ENCODE data around the gene LHFPL2.

Gene LHFPL2

DNA sequence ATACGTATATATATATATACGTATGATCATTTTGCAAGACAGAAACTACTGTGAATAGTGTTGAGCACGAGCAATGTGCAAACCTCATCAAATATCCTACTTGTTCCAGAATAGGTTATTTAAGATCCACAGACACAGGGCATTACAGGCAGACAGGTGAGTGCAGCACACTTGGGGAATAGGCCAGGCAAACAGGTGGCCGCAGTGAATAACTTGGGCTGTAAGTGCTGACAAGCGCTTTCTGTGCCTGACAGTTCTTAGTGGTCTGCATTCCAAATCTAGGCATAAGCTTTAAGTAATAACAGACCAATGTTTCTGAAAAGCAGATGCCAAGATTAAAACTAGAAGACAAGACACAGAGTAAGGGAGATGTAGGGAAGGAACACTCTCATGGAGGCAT lies 77.9 kb downstream of the LHFPL2 start:
- no peak for DNase-seq (ENCODE audit: low read depth in 2 of 2)

DNA sequence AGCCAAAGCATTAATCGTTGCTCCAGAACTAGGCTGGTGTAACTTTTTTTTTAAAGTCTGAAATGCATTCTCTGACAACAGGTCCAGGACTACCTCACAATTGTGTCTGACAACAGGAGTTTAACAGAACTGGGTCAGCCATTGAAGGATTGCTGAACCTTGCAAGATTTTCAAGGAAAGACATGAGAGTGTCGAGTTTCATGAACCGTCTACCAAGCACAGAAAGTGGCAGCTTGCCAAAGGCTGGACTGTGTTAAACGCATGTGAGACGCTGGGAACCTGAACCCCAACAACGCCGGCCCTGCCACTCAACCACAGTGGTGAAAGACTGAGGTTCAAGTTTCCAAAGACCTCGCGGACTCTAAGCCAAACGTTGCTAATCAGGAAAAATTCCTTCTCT lies 79.1 kb downstream of the LHFPL2 start:
- no peak for DNase-seq (ENCODE audit: low read depth in 2 of 2)

GRCh38 chr5:78568676-78569075 lies 79.9 kb downstream of the LHFPL2 start:
- DNase-seq (ENCODE audit: low read depth in 2 of 2), result no peak

- DNase-seq (ENCODE audit: low read depth in 2 of 2), result no peak
These were observed 80.4 kb downstream of the LHFPL2 start for GRCh38 chr5:78568212-78568611.

DNA sequence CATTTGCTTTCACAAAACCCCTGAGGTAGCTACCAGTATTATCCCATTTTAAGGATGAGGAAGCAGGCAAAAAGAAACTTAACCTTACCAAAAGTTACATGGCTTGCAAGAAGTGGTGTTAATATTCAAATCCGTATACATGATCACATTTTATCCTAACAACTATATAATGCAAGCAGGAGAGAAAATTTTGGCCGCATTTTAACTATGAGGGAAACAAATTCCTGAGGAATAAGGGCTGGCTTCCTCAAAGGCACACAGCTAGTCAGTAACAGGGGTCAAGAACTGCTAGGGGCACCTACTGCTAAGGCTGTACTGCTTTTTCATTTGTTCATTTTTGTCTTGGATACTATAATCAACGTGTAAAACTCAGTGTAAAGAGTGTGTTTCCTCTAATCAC lies 81.0 kb downstream of the LHFPL2 start:
- DNase-seq (ENCODE audit: low read depth in 2 of 2), result no peak

- DNase-seq (ENCODE audit: low read depth in 2 of 2), result no peak
These were observed 81.7 kb downstream of the LHFPL2 start for GRCh38 chr5:78566747-78567425.

- no peak for DNase-seq (ENCODE audit: low read depth in 2 of 2)
These were observed 83.2 kb downstream of the LHFPL2 start for GRCh38 chr5:78565395-78565794.

- no peak for DNase-seq (ENCODE audit: low read depth in 2 of 2)
These were observed 85.0 kb downstream of the LHFPL2 start for GRCh38 chr5:78563621-78564020.

DNA sequence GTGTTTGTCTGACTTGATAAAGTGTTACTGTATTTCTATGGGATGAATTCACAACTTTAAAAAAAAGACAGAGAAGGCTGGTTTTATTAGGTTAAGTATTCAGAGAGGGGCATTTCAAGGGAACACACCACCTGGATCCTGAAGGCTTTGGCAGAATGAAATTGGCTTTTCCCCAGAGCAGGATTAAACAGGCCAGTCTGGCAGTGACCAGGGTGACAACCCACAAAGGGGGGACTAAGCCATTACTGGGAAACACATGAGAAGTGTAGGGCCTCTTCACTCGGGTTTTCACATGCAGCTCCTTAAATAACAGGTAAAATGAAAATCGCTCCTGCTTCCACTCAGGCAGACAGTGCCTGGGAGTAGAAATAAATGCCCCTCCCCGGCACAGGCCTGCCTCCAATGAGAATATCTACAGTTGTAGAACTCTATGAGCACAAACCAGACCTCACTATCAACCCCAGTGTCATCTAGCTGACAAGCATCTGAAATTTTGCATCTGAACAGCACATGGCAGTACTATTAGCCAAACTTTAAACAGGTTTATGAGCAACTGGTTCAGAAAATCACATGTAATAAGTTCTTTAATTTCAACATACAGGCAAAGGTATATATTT lies 85.8 kb downstream of the LHFPL2 start:
- DNase-seq (ENCODE audit: low read depth in 2 of 2), result no peak

GRCh38 chr5:78562001-78562400 lies 86.6 kb downstream of the LHFPL2 start:
- DNase-seq (ENCODE audit: low read depth in 2 of 2), result no peak

DNA sequence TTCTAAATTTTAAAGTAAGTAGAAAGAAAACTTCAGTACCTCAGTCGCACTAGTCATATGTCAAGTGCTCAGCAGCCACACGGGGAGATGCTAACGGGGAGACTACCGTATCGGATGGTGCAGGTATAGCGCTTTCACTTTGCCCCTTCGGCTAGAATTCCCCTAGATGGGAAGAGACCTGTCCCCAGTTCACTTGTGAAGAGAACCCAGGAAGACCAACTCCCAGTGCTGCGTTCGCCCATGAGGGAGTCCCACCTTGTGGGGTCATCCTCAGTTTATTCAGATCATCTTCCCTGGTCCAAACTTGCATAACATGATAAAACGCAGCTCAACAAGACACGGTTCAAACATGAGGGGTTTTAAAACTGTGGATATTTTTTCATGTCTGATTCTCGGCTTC lies 87.3 kb downstream of the LHFPL2 start:
- no peak for DNase-seq (ENCODE audit: low read depth in 2 of 2)

DNA sequence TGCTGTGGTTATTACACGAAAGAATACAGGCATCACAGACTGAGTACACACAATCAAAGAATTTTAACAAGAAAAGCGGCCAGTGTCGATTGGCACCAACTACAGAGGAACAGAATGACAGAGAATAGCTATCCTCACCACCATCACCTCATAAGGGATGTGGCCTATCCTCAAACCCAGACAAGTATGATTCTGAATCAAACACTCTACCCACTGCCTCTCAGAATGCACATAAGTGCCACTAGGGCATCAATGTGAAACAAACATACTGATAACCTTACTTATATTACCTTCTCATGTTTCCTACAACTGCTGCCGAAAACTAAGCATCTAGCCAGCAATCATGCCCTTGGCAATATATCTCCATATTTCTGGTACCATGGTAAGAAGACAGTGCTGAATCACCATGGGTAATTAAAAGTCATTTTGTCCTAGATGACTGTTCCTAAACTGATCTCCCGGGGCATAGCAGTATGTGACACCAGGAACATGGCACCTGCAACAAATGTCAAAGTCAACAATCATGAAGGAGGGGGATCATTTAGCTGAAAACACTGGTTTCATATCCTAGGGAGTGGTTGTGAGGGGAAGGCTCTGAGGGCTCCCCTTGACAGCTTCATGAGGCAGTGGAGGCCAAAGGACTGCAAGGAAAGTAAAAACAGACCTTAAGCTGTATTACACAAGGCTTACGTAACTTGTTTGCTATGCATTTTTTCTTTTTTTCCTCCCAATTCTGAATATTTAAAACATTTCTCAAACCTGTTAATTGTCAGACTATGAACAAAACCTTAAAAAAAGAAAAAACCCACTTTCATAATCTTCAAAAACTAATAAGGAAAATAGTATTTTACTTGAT lies 88.3 kb downstream of the LHFPL2 start:
- no peak for DNase-seq (ENCODE audit: low read depth in 2 of 2)

DNA sequence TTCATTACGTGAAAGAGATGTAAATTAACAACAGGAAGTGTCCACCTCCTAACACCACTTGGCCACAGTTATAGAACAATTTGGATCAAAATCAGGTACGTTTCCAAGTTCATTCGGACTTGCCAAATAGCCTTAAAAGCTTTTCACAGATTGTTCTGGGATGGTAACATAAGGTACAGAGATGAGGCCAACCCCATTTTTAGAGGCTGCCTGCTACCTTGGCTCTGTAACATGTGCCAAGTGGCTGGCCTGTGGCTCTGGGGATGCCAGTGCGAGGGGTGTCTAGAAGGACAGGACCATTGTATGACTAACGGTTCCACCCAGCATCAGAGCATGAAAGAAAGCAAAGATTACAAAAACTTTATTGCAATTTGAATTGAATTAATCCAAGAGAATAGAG lies 91.0 kb downstream of the LHFPL2 start:
- no peak for DNase-seq (ENCODE audit: low read depth in 2 of 2)

DNA sequence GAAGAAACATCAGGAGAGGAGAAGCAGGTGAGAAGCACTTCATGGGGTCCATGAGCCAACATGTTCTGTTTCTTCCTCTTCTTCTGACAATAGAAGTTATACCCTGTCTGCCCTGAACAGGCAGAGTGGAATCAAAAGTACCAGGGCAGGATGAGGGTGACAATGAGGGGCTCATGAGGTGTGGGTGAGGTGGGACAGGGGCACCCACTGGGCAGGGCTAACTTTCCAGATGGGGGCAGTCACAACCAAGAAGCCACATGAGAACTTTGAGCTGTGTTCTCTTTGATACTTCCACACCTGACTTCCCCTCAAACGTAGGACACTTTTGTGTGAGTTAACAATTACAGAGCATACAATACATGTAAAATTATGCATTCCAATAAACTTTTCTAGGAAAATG lies 92.7 kb downstream of the LHFPL2 start:
- DNase-seq (ENCODE audit: low read depth in 2 of 2), result no peak

- no peak for DNase-seq (ENCODE audit: low read depth in 2 of 2)
These were observed 93.9 kb downstream of the LHFPL2 start for GRCh38 chr5:78554670-78555069.

GRCh38 chr5:78553580-78554353 lies 94.8 kb downstream of the LHFPL2 start:
- no peak for DNase-seq (ENCODE audit: low read depth in 2 of 2)

- no peak for DNase-seq (ENCODE audit: low read depth in 2 of 2)
These were observed 95.7 kb downstream of the LHFPL2 start for GRCh38 chr5:78552729-78553342.

DNA sequence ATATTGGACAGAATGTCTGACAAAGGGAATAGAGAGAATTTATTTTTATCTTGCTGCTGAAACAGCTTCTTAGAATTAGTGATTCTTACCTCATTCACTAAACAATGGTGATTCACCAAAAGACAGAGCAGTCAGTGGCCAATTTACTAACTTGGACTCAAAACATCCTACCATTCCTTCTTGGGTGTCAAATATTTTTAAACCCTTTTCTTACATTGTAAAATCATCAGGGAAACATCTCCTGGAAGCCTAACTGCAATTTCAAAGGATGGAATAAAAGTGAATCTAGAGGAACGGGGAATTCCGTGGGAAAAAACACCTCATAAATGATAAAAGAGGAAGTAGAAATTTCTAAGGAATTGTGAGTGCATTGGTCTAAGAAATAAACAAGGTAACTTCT lies 97.7 kb downstream of the LHFPL2 start:
- no peak for DNase-seq (ENCODE audit: low read depth in 2 of 2)

DNA sequence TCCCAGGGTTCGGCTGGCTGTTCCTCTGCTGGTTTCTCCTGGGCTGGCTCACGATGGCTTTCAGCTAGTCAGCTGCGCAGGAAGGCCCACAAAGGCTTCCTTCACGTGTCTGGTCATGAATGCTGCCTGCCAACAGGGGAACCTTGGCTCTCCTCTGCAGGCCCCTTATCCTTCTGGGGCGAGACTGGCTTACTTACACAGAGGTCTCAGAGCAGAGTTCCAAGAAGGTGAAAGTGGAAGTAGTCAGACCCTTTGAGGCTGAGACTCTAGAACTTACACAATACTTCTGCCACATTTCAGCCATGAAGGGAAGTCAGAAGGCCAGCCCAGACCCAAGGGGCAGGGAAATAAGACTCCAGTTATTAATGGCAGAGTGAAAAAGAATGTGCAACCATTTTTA lies 99.5 kb downstream of the LHFPL2 start:
- no peak for DNase-seq (ENCODE audit: low read depth in 2 of 2)

DNA sequence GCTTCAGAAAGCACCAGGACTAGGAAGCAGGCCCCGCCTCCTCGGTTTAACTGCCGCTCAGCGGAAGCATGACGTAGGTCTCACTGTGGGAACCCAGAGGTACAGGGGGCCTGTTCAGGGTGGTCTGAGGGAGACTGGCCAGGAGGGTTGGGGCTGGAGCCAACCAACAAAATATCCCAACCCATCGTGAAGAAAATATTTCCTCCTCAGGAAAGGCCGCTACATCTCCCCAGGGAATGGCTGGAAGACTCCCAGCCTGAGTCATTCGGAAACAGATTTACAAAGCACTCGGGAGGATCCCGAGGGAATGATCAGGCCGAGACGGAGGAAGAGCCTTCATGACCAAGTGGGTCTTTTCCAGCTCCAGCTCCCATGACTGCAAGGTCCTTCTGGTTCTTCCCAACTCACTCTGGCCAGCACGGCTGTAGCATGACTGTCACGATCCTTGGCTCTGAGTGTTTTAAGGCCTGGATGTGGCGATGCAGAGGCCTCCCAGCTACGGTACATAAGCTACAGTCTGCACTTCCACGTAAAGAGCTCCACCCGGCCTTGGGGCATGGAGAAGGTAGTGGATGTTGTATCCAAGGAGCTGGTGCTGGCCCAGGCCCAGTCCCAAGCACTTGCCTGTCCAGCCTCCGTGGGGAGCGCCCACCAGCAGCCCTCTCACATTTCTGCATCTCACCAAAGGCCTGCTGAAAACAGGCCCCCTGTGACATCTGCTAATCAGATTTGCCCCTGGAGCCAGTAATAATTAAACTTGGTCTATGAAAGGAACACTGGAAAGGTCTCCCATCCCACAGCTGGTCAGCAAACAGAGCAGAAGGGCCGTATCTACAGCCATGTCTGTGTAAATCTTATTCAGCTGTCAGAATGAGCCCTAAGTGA lies 100.6 kb downstream of the LHFPL2 start:
- DNase-seq (ENCODE audit: low read depth in 2 of 2), result no peak

DNA sequence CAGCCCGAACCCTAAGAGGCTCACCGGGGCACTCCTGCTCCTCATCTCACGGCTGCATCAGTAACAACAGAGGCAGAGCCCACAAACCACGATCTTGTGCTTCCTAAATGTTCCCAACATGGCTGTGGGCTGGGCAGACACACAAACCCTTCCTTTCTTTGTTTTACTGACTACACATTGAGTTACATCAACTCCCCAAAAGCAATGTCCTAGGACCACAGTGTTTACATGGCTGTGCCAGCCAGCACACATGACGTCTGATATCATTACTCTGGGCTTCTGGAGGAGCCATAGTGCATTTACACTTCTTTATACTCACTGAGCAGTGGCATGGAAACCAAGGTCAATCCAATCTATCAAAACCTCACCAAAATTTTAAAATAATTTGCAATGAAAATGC lies 101.4 kb downstream of the LHFPL2 start:
- DNase-seq (ENCODE audit: low read depth in 2 of 2), result no peak

Data from stimulated activated CD4-positive, alpha-beta T cell treated with anti-CD3 and anti-CD28 coated beads, Interleukin-15, amount 100 ng/mL, for 48 hours (primary cell).